Epithelial cell of prostate (primary cell): ENCODE measurements around the gene WFDC8.
A peak's percentile ranks its signal among the peaks of the same experiment; 100 is the strongest.
"Not testable (repeated sequence)": the region's sequence is repeated elsewhere in the genome, so short reads cannot be mapped to it uniquely, and the experiment has no call there.

ENCODE experiments used
- DNase-seq: peaks from one replicate; pipeline ENCODE4 v3.0.0-alpha.2; 2011; ENCODE audit warnings: low read depth, low spot score
- H3K27ac ChIP-seq: fragments of 450-650 bp; 2 replicates; pipeline ENCODE4 v1.5.1; 2017; ENCODE audit warnings: mild to moderate bottlenecking

Gene WFDC8

DNA sequence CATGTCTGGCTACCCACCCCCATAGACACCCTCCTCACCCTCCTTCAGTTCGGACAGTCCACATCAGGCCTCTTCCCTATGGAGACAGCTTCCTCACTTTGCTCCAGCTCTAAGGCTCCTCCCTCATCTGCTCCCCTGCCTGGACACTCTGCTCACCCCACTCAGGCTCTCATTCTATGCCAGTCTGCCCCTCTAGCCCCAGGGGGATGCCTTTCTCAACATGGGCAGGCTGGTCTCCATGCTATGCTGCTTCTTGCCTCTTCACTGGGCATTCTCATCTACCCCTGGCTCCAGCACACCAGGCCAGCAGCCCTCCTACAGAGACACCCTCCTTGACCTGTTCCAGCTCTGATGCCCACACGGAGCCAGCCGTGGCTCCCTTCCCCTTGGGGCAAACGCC, at the start of gene WFDC8:
WFDC8 (minus strand) TSS at position 101 of the 400 bp plus-strand sequence; CDS start at position 64, 37 bp downstream.
- DNase-seq = no peak
- H3K27ac ChIP-seq = no peak within 1 kb of the TSS

DNA sequence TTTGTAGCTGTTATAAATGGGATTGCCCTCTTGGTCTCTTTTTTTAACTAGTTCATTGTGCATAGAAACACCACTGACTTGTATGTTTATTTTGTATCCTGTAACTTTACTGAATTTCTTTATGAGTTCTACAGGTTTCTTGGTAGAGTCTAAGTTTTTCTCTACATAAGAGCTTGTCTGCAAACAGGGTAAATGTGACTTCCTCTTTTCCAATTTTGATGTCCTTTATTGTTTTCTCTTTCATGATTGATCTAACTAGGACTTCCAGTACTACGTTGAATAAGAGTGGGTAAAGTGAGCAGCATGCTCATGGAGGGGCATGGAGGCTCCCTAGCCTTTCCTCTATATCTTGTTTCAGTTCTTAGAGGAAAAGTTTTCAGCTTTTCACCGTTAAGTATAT, 47.5 kb upstream of the WFDC8 start:
- no peak for DNase-seq
- H3K27ac ChIP-seq = no peak overlapping the region

- H3K27ac ChIP-seq = no peak overlapping the region
- no peak for DNase-seq
These were observed 42.5 kb upstream of the WFDC8 start for GRCh38 chr20:45621593-45621992.

DNA sequence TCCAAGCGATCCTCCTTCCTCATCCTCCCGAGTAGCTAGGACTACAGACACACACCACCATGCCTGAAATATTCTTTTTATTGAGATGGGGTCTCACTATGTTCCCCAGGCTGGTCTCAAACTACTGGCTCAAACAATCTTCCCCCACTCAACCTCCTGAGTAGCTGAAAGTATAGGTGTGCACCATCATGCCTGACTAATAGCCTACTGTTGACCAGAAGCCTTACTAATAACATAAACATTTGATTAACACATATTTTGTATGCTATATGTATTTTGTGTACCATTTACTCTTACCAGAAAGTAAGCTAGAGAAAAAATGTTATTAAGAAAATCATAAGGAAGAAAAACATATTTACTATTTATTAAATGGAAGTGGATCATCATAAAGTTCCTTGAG, 38.5 kb upstream of the WFDC8 start:
- H3K27ac ChIP-seq = no peak overlapping the region
- no peak for DNase-seq

DNA sequence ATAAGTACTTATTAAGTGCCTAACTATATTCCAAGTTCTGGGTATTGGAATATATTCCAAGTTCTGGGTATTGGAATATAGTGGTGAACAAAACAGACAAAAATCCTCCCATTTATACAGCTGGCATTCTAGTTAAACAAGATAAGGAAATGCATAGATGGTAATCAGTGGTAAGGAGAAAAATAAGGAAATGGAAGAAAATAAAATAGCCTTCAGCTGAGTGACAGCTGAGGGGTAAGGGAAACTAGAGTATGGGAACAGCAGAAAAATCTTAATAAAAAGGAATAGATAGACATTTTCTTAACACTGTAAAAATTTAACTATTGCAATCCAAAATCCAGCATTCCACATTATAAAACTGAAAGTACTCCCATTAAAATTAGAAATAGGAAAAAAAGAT, 33.2 kb upstream of the WFDC8 start:
- DNase-seq = no peak

DNA sequence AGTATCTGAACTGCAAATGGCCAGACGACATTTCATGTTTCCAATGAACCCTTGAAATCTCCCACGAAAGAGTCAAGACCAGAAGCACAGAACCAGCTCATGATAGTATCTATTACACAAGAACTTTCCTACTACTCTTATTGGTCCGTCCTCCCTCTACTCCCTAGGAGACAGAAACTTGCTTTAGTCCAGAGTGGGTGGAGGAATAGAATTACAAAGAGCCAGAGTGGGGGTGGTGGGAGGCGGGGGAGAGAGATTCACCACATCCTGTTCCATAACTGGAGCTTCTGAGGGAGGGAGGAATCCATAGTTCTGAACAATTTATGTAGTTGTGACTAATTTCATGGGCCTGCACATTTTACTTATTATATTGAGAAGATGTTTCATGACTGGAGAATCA, 32.0 kb upstream of the WFDC8 start:
- H3K27ac ChIP-seq = peak overlapping the region; percentile 52
- DNase-seq = peak; percentile 67

More for the DNA sequence above, 33.2 kb upstream of the WFDC8 start:
- no peak overlapping the region for H3K27ac ChIP-seq

DNA sequence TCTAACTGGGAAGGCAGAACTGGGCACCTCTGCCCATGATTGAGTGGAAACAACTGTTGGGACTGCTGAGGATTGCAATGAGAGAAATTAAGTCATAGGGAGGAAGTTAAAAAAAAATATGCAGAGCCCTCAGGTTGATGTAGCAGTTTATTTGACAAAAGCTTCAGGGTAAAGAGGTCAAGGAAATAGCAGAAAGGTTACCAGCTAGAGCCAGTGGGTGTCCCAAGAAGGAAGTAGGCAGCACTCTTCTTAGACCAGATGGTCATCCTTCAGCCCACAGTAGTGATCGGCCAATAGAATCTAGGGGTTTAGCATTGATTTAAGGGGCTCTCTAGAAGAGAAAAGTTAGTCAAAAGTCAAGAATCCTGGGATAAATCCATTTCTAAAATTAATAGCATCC, 28.7 kb upstream of the WFDC8 start:
- H3K27ac ChIP-seq = no peak overlapping the region
- DNase-seq = no peak

DNA sequence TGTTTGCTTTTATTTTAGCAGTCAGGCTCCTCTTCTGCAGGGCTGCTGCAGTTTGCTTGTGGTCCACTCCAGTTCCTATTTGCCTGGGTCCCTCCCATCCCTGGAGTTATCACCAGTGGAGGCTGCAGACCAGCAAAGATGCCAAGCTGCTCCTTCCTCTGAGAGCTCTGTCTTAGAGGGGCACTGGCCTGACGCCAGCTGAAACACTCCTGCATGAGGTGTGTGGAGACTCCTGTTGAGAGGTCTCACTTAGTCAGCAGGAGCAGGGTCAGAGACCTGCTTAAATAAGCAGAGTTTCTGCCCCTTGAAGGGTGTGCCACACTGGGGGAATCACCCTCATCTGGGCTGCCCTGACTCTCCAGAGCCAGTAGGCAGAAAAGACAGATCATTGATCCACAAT, 16.2 kb upstream of the WFDC8 start:
- no peak overlapping the region for H3K27ac ChIP-seq
- no peak for DNase-seq

GRCh38 chr20:45593498-45593897, 14.4 kb upstream of the WFDC8 start:
- no peak for DNase-seq
- H3K27ac ChIP-seq = no peak overlapping the region

DNA sequence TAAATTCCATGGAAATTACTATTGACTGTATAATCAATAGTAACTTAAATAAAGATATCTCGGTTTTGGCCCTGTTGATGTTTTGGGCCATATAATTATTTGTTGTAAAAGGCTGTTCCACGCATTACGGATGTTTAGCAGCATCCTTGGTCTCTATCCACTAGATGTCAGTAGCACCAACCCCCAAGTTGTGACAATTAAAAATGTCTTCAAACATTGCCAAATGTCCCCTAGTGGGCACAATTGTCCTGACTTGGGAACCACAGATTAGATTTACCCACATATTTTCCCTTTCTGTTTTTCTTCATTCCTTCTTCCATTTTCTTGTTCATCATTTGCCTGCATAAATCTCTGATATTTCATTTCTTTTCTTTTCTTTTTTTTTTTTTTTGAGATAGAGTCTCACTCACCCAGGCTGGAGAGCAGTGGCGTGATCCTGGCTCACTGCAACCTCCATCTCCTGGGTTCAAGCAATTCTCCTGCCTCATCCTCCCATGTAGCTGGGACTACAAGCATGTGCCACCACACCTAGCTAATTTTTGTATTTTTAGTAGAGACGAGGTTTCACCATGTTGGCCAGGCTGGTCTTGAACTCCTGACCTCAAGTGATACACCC, 13.6 kb upstream of the WFDC8 start:
- H3K27ac ChIP-seq = no peak overlapping the region
- no peak for DNase-seq

- no peak for DNase-seq
- no peak overlapping the region for H3K27ac ChIP-seq
These were observed 10.6 kb upstream of the WFDC8 start for GRCh38 chr20:45589725-45590124.

DNA sequence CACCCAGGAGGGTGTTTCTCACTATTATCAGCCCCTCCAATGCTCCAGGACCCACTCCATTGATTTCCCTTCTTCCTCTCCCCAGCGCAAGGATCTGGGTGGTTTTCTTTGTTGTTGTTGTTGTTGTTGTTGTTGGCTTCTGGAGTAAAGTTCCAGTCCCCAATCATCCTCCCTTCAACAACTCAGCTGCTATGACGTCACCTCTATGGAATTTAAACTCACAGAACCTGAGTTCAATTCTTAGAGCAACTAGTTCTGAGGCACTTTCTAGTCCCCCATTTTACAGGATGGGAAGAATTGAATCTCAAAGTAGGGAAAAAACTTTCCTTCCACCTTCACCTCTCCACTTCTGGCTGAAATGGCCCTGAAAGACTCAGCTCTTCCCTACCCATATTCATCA, 9.7 kb upstream of the WFDC8 start:
- no peak for DNase-seq
- no peak overlapping the region for H3K27ac ChIP-seq

- H3K27ac ChIP-seq, DNase-seq: not testable (repeated sequence)
These were observed 6.9 kb upstream of the WFDC8 start for GRCh38 chr20:45585986-45586385.

DNA sequence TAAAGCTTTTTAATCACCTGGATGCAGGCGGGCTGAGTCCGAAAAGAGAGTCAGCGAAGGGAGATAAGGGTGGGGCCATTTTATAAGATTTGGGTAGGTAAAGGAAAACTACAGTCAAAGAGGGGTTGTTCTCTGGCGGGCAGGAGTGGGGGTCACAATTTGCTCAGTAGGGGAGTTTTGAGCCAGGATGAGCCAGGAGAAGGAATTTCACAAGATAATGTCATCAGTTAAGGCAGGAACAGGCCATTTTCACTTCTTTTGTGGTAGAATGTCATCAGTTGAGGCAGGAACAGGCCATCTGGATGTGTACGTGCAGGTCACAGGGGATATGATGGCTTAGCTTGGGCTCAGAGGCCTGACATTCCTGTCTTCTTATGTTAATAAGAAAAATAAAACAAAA, 5.2 kb upstream of the WFDC8 start:
- not testable (repeated sequence) for DNase-seq, H3K27ac ChIP-seq

DNA sequence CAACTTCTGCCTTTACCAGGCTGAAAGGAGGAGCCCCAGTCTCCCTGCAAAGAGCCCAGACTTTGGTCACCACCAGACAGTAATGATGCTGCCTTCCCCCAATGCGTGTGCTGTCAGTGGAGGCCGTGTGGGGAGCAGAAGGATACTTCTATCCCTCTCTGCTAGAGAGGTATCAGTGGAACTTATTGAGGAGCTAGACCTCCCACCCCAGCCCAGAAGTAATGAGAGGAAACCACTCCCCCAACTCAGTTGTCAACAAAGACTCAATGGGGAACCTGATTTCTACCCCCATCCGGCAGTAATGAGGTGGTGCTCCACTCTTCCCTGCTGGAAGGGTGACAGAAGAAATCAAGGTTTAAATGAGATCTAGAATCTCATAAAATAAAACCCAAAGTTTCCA, 4.4 kb upstream of the WFDC8 start:
- no peak for DNase-seq
- H3K27ac ChIP-seq = no peak overlapping the region

- no peak for DNase-seq
- H3K27ac ChIP-seq = no peak overlapping the region
These were observed 2.6 kb upstream of the WFDC8 start for GRCh38 chr20:45581702-45582101.

GRCh38 chr20:45578231-45578630, 853 bp downstream of the WFDC8 start:
- H3K27ac ChIP-seq = no peak overlapping the region
- no peak for DNase-seq

DNA sequence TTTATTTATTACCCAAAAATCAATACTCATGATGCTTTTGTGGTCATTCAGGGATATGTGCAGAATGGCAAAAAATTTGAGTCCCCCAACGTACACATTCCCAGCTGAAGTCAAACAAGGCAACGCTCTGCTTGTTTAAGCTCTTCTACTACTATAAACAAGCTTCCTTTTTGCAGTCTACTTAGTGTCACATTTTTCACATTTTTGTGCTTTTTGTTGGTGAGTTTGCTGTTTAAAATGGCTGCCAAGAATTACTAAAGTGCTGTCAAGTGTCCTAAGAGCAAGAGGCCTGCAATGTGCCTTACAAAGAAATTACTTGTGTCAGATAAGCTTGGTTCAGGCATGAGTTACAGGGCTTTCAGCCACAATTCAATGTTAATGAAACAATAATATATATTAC, 2.1 kb downstream of the WFDC8 start:
- no peak overlapping the region for H3K27ac ChIP-seq
- DNase-seq = no peak

DNA sequence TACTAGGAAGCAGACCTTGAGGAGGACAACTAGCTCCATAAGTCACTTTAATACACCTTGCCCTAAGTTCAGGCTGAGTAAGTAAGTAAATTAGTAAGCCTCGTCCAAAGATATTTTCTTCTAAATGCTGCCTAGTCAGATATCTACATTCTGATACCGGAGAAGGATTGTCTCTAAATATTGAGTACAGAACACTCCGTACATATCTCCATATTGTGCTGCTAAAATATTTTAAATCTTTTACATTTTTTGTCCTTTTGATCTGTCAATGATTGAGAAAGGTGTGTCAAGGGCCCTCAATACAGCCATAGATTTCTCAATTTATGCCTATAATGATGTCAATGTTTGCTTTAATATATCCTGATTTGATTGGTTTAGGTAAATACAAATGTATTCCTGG, 3.2 kb downstream of the WFDC8 start:
- H3K27ac ChIP-seq = no peak overlapping the region
- no peak for DNase-seq

DNA sequence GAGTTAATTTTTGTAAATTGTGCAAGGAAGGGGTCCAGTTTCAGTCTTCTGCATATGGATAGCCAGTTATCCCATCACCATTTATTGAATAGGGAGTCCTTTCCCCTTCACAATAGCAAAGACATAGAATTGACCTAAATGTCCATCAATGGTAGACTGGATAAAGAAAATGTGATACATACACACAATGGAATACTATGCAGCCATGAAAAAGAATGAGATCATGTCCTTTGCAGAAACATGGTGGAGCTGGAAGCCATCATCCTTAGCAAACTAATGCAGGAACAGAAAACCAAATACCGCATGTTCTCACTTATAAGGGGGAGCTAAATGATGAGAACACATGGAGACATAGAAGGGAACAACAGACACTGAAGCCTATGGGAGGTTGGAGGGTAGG, 9.4 kb downstream of the WFDC8 start:
- not testable (repeated sequence) for H3K27ac ChIP-seq, DNase-seq

DNA sequence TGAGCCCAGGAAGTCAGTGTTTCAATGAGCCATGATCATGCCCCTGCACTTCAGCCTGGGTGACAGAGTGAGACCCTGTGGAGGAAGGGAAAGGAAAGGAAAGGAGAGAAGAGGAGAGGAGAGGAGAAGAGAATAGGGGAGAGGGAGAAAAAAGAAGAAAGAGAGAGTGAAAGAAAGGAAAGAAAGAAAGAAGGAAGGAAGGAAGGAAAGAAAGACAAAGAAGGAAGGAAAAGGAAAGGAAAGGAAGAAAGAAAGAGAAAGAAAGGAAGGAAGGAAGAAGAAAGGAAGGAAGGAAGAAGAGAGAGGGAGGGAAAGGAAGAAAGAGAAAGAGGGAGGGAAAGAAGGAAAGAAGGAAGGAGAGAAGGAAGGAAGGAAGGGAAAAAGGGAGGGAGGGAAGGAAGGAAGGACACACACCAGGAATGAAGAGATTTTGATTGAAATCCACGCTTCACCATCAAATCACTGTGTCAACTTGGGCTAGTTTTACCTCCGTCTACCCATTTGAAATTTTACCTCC, 14.3 kb downstream of the WFDC8 start:
- DNase-seq = no peak
- no peak overlapping the region for H3K27ac ChIP-seq

- H3K27ac ChIP-seq = no peak overlapping the region
- no peak for DNase-seq
These were observed 23.9 kb downstream of the WFDC8 start for GRCh38 chr20:45555198-45555597.

DNA sequence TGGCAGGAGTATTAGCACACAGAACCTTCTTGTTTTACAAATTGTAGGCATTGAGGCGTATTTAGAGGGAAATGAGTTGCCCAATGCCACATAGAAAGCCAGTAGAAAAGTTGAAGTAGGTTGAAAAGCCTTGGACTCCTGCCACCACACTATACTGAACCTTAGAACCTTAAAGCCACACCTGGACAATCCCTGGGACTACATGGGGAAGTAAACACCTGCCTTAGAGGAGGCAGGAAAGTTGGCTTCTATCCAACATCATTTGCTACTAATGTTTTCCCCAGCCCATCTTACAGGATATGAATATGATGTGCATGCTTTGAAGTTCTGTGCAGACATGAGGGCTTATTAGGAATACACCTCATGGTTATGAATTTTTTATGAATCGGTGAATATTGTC, 26.6 kb downstream of the WFDC8 start:
- no peak for DNase-seq

More for the DNA sequence above, 26.6 kb downstream of the WFDC8 start:
- no peak overlapping the region for H3K27ac ChIP-seq
